HG02973 (cell line): ENCODE results near the gene PIGH.
"Not testable (repeated sequence)": the region's sequence is repeated elsewhere in the genome, so short reads cannot be mapped to it uniquely, and the experiment has no call there.

ENCODE experiments used
- ATAC-seq: cut with Tn5 transposase; IDR thresholded peaks from one replicate; pipeline ENCODE4 v1.9.1; 2021; ENCODE audit warnings: moderate library complexity; ENCODE audit not compliant: unreplicated experiment

PIGH gene

GRCh38 chr14:67555518-67556090 lies 44.5 kb downstream of the PIGH start:
- ATAC-seq = no peak

- no peak for ATAC-seq
Measured at GRCh38 chr14:67554341-67554740, 45.7 kb downstream of the PIGH start.

GRCh38 chr14:67553547-67553946 lies 46.5 kb downstream of the PIGH start:
- no peak for ATAC-seq

- ATAC-seq = no peak
Measured at GRCh38 chr14:67551940-67552339, 48.1 kb downstream of the PIGH start.

GRCh38 chr14:67551123-67551522 lies 48.9 kb downstream of the PIGH start:
- no peak for ATAC-seq

GRCh38 chr14:67549734-67550133 lies 50.3 kb downstream of the PIGH start:
- no peak for ATAC-seq

- ATAC-seq = no peak
Measured at GRCh38 chr14:67547224-67547780, 52.8 kb downstream of the PIGH start.

- ATAC-seq = no peak
Measured at GRCh38 chr14:67544590-67544989, 55.5 kb downstream of the PIGH start.

GRCh38 chr14:67542620-67543019 lies 57.4 kb downstream of the PIGH start:
- not testable (repeated sequence) for ATAC-seq

- no peak for ATAC-seq
Measured at GRCh38 chr14:67541448-67542387, 58.4 kb downstream of the PIGH start.
